Measurements from ENCODE around the gene SLC25A41.
A peak's percentile ranks its signal among the peaks of the same experiment; 100 is the strongest.

Gene SLC25A41

GRCh38 chr19:6379744-6380143, 53.8 kb downstream of the SLC25A41 start:
- 97% methylated on average over 3 of the region's 3 CpGs for WGBS

DNA sequence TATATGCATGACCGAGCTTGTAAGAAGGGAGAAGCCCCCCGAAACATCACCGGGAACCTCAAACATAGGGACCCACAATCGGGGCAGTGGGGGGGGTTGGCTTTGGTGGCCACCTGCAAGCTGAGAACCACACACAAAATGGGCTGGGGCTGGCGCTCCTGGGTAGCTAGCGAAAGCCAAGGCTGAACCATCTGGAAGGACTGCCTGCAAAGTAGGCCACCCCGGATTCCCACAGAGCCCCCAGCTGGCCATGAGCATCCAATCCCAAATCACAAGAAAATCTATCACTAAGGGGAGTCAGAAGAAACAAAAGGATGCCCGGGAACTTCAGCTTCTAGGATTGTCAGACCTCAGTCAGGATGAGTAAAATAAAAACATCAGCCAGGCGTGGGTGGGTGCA, 55.1 kb downstream of the SLC25A41 start:
- peaks cover 55% of the 10 kb centered on the region for H3K36me3 ChIP-seq (ENCODE audit: insufficient read depth, low read length)
- WGBS, result 95% methylated on average over 9 of the region's 9 CpGs

More at GRCh38 chr19:6379744-6380143, 53.8 kb downstream of the SLC25A41 start:
- Histone ChIP-seq H3K27ac (ENCODE audit: low read depth, low read length) (no peak overlapping the region), H3K27me3 (ENCODE audit: insufficient read depth, low read length) (no peaks in the 10 kb centered on the region), H3K9me3 (ENCODE audit: insufficient read depth, low read depth, low read length) (peaks cover 8% of the 10 kb centered on the region), H3K36me3 (ENCODE audit: insufficient read depth, low read length) (peaks cover 63% of the 10 kb centered on the region), H3K9ac (ENCODE audit: low read depth, low read length) (no peak overlapping the region), H3K4me3 (ENCODE audit: low read length) (no peak overlapping the region), H3K4me1 (ENCODE audit: insufficient read depth, low read length) (no peaks in the 10 kb centered on the region; the same call in 1 of the 2 replicates)

DNA sequence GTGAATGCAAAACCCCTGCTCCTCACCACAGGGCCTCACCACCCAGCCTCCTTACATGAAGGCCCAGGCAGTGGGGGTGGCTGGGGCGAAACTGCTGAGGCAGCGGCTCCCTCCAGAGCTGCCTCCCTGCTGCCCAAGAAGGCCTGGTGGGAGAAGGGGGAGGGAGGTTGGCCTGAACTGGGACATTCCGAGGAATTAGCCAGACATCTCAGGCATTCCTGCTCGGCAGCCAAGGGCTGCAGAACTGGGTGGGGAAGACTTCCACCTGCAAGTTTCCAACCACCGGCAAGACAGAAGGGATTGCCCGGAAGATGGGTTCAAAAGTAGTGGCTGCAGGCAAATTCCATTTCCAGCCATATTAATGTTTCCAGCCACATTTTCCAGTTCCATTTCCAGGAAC, 55.5 kb downstream of the SLC25A41 start:
- H3K36me3 ChIP-seq (ENCODE audit: insufficient read depth, low read length), result peaks cover 50% of the 10 kb centered on the region
- H3K9me3 ChIP-seq (ENCODE audit: insufficient read depth, low read depth, low read length), result peaks cover 8% of the 10 kb centered on the region
- H3K27me3 ChIP-seq (ENCODE audit: insufficient read depth, low read length), result no peaks in the 10 kb centered on the region
- H3K4me1 ChIP-seq (ENCODE audit: insufficient read depth, low read length), result peaks cover 7% of the 10 kb centered on the region
- no peak overlapping the region for H3K9ac ChIP-seq (ENCODE audit: low read depth, low read length)
- peak overlapping the region; percentile 16; the same call in 1 of the 2 replicates for H3K27ac ChIP-seq (ENCODE audit: low read depth, low read length)
- H3K4me3 ChIP-seq (ENCODE audit: low read length), result no peak overlapping the region
- WGBS, result 86% methylated on average over 6 of the region's 6 CpGs

More for the DNA sequence above, 55.1 kb downstream of the SLC25A41 start:
- Histone ChIP-seq H3K27ac (ENCODE audit: low read depth, low read length) (no peak overlapping the region; the same call in 1 of the 2 replicates), H3K4me3 (ENCODE audit: low read length) (no peak overlapping the region), H3K9ac (ENCODE audit: low read depth, low read length) (no peak overlapping the region), H3K4me1 (ENCODE audit: insufficient read depth, low read length) (peaks cover 7% of the 10 kb centered on the region), H3K9me3 (ENCODE audit: insufficient read depth, low read depth, low read length) (peaks cover 8% of the 10 kb centered on the region), H3K27me3 (ENCODE audit: insufficient read depth, low read length) (no peaks in the 10 kb centered on the region)

DNA sequence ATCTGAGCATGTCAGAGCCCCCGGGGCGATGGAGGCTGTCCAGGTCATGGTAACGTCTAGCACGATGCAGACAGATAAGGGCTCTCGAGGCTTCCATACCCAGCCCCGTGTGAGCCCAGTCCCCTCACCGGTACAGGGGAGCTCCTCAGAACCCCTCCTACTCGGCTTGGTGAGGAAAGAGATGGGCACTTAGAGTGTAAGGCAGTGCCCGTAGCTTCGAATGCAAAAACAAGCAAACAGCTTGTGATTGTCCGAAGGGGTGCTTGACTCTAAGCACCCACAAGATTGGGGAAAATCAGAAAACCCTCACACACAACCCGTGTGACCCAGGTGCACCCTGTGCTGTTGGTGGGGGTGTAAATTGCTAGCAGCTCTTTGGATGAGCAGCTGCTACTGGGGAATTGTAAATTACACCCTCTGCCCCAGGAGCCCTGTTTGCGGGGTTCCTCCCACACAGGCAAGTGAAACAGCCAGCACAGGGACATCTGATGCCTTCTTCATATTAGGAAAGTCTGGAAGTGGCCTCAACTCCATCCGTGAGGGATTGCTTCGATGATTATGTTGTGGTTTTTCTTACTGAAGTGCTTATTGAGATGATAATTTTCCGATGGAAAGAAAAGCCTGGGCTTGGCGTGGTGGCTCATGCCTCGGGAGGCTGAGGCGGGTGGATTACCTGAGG, 56.9 kb downstream of the SLC25A41 start:
- H3K36me3 ChIP-seq (ENCODE audit: insufficient read depth, low read length), result peaks cover 38% of the 10 kb centered on the region
- peaks cover 8% of the 10 kb centered on the region for H3K9me3 ChIP-seq (ENCODE audit: insufficient read depth, low read depth, low read length)
- peaks cover 7% of the 10 kb centered on the region for H3K4me1 ChIP-seq (ENCODE audit: insufficient read depth, low read length)
- no peak overlapping the region for H3K4me3 ChIP-seq (ENCODE audit: low read length)
- H3K27me3 ChIP-seq (ENCODE audit: insufficient read depth, low read length), result no peaks in the 10 kb centered on the region
- WGBS, result 92% methylated on average over 18 of the region's 19 CpGs
- no peak overlapping the region for H3K9ac ChIP-seq (ENCODE audit: low read depth, low read length)
- H3K27ac ChIP-seq (ENCODE audit: low read depth, low read length), result no peak overlapping the region

All from HUES64 (cell line).